ENCODE results near the gene MATN4.

GRCh38 chr20:45305262-45305661 lies 2.8 kb downstream of the MATN4 start:
- TF ChIP-seq CTCF (IDR thresholded peaks at IDR 0.05; ENCODE audit: low read length) (no peak), EZH2 (IDR thresholded peaks at IDR 0.05; ENCODE audit: borderline replicate concordance, low read length) (no peak)
